ENCODE data around the gene RASGRF1.
"Not testable (repeated sequence)": the region's sequence is repeated elsewhere in the genome, so short reads cannot be mapped to it uniquely, and the experiment has no call there.

The RASGRF1 gene

GRCh38 chr15:79117442-79118204 is 27.0 kb upstream of the RASGRF1 start:
- POLR2A ChIA-PET (ENCODE audit: low non-redundant PET) = no interaction called here
- CTCF ChIA-PET = interaction anchor here (1.1 kb wide), 1 partner anchor 11 kb away, joined by 4 read pairs; no protein-coding TSS in a partner anchor

GRCh38 chr15:79116771-79117170 is 26.2 kb upstream of the RASGRF1 start:
- TF ChIP-seq CTCF (conservative IDR thresholded peaks at IDR 0.05; ENCODE audit: low read depth) = no peak
- DNase-seq (ENCODE audit: low spot score) = no peak
- ChIA-PET CTCF (interaction anchor here (0.9 kb wide), 1 partner anchor 68 kb away, joined by 4 read pairs; no protein-coding TSS in a partner anchor), POLR2A (ENCODE audit: low non-redundant PET) (no interaction called here)
- no peak overlapping the region for H3K27ac ChIP-seq

More at GRCh38 chr15:79117442-79118204, 27.0 kb upstream of the RASGRF1 start:
- TF ChIP-seq CTCF (conservative IDR thresholded peaks at IDR 0.05; ENCODE audit: low read depth) = no peak
- H3K27ac ChIP-seq = no peak overlapping the region
- DNase-seq (ENCODE audit: low spot score) = no peak

- no peak overlapping the region for H3K27ac ChIP-seq
- DNase-seq (ENCODE audit: low spot score) = no peak
- CTCF ChIA-PET = interaction anchor here (0.9 kb wide), 1 partner anchor 69 kb away, joined by 4 read pairs; no protein-coding TSS in a partner anchor
- no peak for TF ChIP-seq CTCF (conservative IDR thresholded peaks at IDR 0.05; ENCODE audit: low read depth)
- POLR2A ChIA-PET (ENCODE audit: low non-redundant PET) = no interaction called here
Measured at GRCh38 chr15:79115986-79116665, 25.5 kb upstream of the RASGRF1 start.

- ChIA-PET POLR2A (ENCODE audit: low non-redundant PET) (no interaction called here), CTCF (no interaction called here)
- no peak for TF ChIP-seq CTCF (conservative IDR thresholded peaks at IDR 0.05; ENCODE audit: low read depth)
- no peak overlapping the region for H3K27ac ChIP-seq
- DNase-seq (ENCODE audit: low spot score) = no peak
Measured at GRCh38 chr15:79113831-79114230, 23.3 kb upstream of the RASGRF1 start.

GRCh38 chr15:79111404-79111803 is 20.8 kb upstream of the RASGRF1 start:
- H3K27ac ChIP-seq; DNase-seq (ENCODE audit: low spot score); POLR2A ChIA-PET (ENCODE audit: low non-redundant PET); CTCF ChIA-PET: not testable (repeated sequence)

- TF ChIP-seq CTCF (conservative IDR thresholded peaks at IDR 0.05; ENCODE audit: low read depth) = no peak
- POLR2A ChIA-PET (ENCODE audit: low non-redundant PET) = no interaction called here
- no peak overlapping the region for H3K27ac ChIP-seq
- CTCF ChIA-PET = interaction anchor here (0.6 to 0.7 kb wide), 3 partner anchors 10 to 85 kb away, joined by 3 to 7 read pairs (median 3); no protein-coding TSS in a partner anchor
- DNase-seq (ENCODE audit: low spot score) = no peak
Measured at GRCh38 chr15:79105141-79105540, 14.6 kb upstream of the RASGRF1 start.

- ChIA-PET POLR2A (ENCODE audit: low non-redundant PET) (no interaction called here), CTCF (interaction anchor here (0.8 kb wide), 1 partner anchor 75 kb away, joined by 3 read pairs; no protein-coding TSS in a partner anchor)
- no peak for DNase-seq (ENCODE audit: low spot score)
- no peak overlapping the region for H3K27ac ChIP-seq
- TF ChIP-seq CTCF (conservative IDR thresholded peaks at IDR 0.05; ENCODE audit: low read depth) = no peak
Measured at GRCh38 chr15:79102595-79102994, 12.0 kb upstream of the RASGRF1 start.
